Natural killer cell treated with Interleukin-12 subunit alpha and Interleukin-12 subunit beta and Interleukin-15 and Interleukin-18, amount 100 ng/mL, for 72 hours (primary cell): ENCODE measurements around the gene WDR37. TPM values are rescaled to one million over a fixed set of nuclear protein-coding genes. Genes with fewer than 3 reads are reported as not detected.

Source experiments
- ATAC-seq, 2 donors: fragments of 150-1000 bp; cut with Tn5 transposase in 1 of 2; sonication (Bioruptor Pico), chemical (Tn5 transposase) in 1 of 2; 2 replicates each; pipeline ENCODE4 v1.10.0; 2021
- DNase-seq: peaks from one replicate; pipeline ENCODE4 v3.0.0; 2022; ENCODE audit warnings: low spot score
- H3K27ac Mint-ChIP-seq, 2 donors: 1 replicate in 1 of 2; 2 replicates in 1 of 2; pipeline ENCODE4 v1.8.0; 2022; ENCODE audit warnings: mixed read lengths in 2 of 2, mild to moderate bottlenecking in 1 of 2, moderate library complexity in 1 of 2
- H3K27me3 Mint-ChIP-seq, 2 donors: 1 replicate in 1 of 2; 2 replicates in 1 of 2; pipeline ENCODE4 v1.8.0; 2022; ENCODE audit warnings: mixed read lengths in 2 of 2
- H3K36me3 Mint-ChIP-seq: one replicate; pipeline ENCODE4 v1.8.0; 2022; ENCODE audit warnings: mixed read lengths
- H3K4me1 Mint-ChIP-seq, 2 donors: 1 replicate in 1 of 2; 2 replicates in 1 of 2; pipeline ENCODE4 v1.8.0; 2022; ENCODE audit warnings: low read depth in 2 of 2, mixed read lengths in 2 of 2, mild to moderate bottlenecking in 1 of 2
- H3K4me3 Mint-ChIP-seq: one replicate; pipeline ENCODE4 v1.8.0; 2022; ENCODE audit warnings: mixed read lengths
- H3K9me3 Mint-ChIP-seq: 2 replicates; pipeline ENCODE4 v1.8.0; 2022; ENCODE audit warnings: mixed read lengths
- total RNA-seq, 2 donors: library from RNA; stranded (reverse); gene quantifications; one replicate each; pipeline ENCODE4 v1.2.3, GENCODE V29; 2022

Gene WDR37
- total RNA-seq, 2 donors from 2014 or later: 31.8 to 37.6 TPM

GRCh38 chr10:1174022-1174421 lies 117.8 kb downstream of the WDR37 start:
- Mint-ChIP-seq H3K36me3 (no peaks in the 10 kb centered on the region), H3K4me3 (no peak overlapping the region), H3K27ac (no peak overlapping the region), H3K27me3 (no peaks in the 10 kb centered on the region), H3K9me3 (no peaks in the 10 kb centered on the region), H3K4me1 (peaks cover 0 to 5% of the 10 kb centered on the region in 2 donors)
- no peak for DNase-seq
- no peak for ATAC-seq

- ATAC-seq (no peak), DNase-seq (no peak)
- H3K4me1 Mint-ChIP-seq: peaks cover 0 to 5% of the 10 kb centered on the region in 2 donors
- H3K27me3 Mint-ChIP-seq: peaks cover 0 to 11% of the 10 kb centered on the region in 2 donors
- H3K4me3 Mint-ChIP-seq: no peak overlapping the region
- H3K36me3 Mint-ChIP-seq: no peaks in the 10 kb centered on the region
- H3K27ac Mint-ChIP-seq: no peak overlapping the region
- no peaks in the 10 kb centered on the region for H3K9me3 Mint-ChIP-seq
These were observed 119.9 kb downstream of the WDR37 start for GRCh38 chr10:1175956-1176565.

- ATAC-seq (no peak), DNase-seq (no peak)
- H3K9me3 Mint-ChIP-seq: no peaks in the 10 kb centered on the region
- H3K4me3 Mint-ChIP-seq: no peak overlapping the region
- H3K27me3 Mint-ChIP-seq: peaks cover 0 to 11% of the 10 kb centered on the region in 2 donors
- peaks cover 0 to 5% of the 10 kb centered on the region in 2 donors for H3K4me1 Mint-ChIP-seq
- no peak overlapping the region for H3K27ac Mint-ChIP-seq
- no peaks in the 10 kb centered on the region for H3K36me3 Mint-ChIP-seq
These were observed 121.8 kb downstream of the WDR37 start for GRCh38 chr10:1177936-1178335.

- no peak overlapping the region for H3K27ac Mint-ChIP-seq
- DNase-seq: no peak
- H3K27me3 Mint-ChIP-seq: peaks cover 0 to 11% of the 10 kb centered on the region in 2 donors
- ATAC-seq: no peak
- H3K4me1 Mint-ChIP-seq: peaks cover 0 to 5% of the 10 kb centered on the region in 2 donors
- no peaks in the 10 kb centered on the region for H3K9me3 Mint-ChIP-seq
- no peak overlapping the region for H3K4me3 Mint-ChIP-seq
- H3K36me3 Mint-ChIP-seq: no peaks in the 10 kb centered on the region
These were observed 122.3 kb downstream of the WDR37 start for GRCh38 chr10:1178506-1178905.

- no peaks in the 10 kb centered on the region for H3K36me3 Mint-ChIP-seq
- no peak for DNase-seq
- H3K4me3 Mint-ChIP-seq: no peak overlapping the region
- ATAC-seq: no peak
- no peaks in the 10 kb centered on the region for H3K9me3 Mint-ChIP-seq
- no peak overlapping the region for H3K27ac Mint-ChIP-seq
- H3K27me3 Mint-ChIP-seq: peaks cover 0 to 11% of the 10 kb centered on the region in 2 donors
- peaks cover 0 to 5% of the 10 kb centered on the region in 2 donors for H3K4me1 Mint-ChIP-seq
These were observed 123.3 kb downstream of the WDR37 start for GRCh38 chr10:1179346-1180070.

- no peaks in the 10 kb centered on the region for H3K9me3 Mint-ChIP-seq
- ATAC-seq: no peak
- H3K4me1 Mint-ChIP-seq: peaks cover 0 to 2% of the 10 kb centered on the region in 2 donors
- no peak overlapping the region for H3K27ac Mint-ChIP-seq
- no peak overlapping the region for H3K4me3 Mint-ChIP-seq
- H3K36me3 Mint-ChIP-seq: no peaks in the 10 kb centered on the region
- peaks cover 0 to 11% of the 10 kb centered on the region in 2 donors for H3K27me3 Mint-ChIP-seq
- no peak for DNase-seq
These were observed 124.0 kb downstream of the WDR37 start for GRCh38 chr10:1180071-1180730.

GRCh38 chr10:1180836-1181235 lies 124.7 kb downstream of the WDR37 start:
- H3K36me3 Mint-ChIP-seq: no peaks in the 10 kb centered on the region
- ATAC-seq (no peak), DNase-seq (no peak)
- H3K9me3 Mint-ChIP-seq: no peaks in the 10 kb centered on the region
- H3K27ac Mint-ChIP-seq: no peak overlapping the region
- H3K4me1 Mint-ChIP-seq: no peaks in the 10 kb centered on the region
- H3K27me3 Mint-ChIP-seq: peaks cover 0 to 11% of the 10 kb centered on the region in 2 donors
- H3K4me3 Mint-ChIP-seq: no peak overlapping the region

Other genes starting within 250 kb of the WDR37 start
- gene LARP4B, start 124.7 kb upstream of the WDR37 start, total RNA-seq: 100 to 1,000 TPM; 130 to 242 TPM
- gene GTPBP4, start 68.0 kb upstream of the WDR37 start, total RNA-seq: 100 to 1,000 TPM; 123 to 160 TPM
- gene IDI2, start 30.5 kb upstream of the WDR37 start, total RNA-seq: not detected
- 100 to 1,000 TPM in 1 of 2 donors, 10 to 100 TPM in 1; 85.7 to 140 TPM for gene IDI1, start 7.3 kb upstream of the WDR37 start, total RNA-seq